GM12874 (cell line): ENCODE results near the gene GAK.

Experiments used
- TF ChIP-seq, protein P1 (sequence below): IDR thresholded peaks from 2 replicates; pipeline ENCODE4 v1.5.1; 2011; ENCODE audit warnings: low read depth, mild to moderate bottlenecking, control low read depth, low read length, moderate library complexity; ENCODE audit not compliant: insufficient read depth

Gene GAK

DNA sequence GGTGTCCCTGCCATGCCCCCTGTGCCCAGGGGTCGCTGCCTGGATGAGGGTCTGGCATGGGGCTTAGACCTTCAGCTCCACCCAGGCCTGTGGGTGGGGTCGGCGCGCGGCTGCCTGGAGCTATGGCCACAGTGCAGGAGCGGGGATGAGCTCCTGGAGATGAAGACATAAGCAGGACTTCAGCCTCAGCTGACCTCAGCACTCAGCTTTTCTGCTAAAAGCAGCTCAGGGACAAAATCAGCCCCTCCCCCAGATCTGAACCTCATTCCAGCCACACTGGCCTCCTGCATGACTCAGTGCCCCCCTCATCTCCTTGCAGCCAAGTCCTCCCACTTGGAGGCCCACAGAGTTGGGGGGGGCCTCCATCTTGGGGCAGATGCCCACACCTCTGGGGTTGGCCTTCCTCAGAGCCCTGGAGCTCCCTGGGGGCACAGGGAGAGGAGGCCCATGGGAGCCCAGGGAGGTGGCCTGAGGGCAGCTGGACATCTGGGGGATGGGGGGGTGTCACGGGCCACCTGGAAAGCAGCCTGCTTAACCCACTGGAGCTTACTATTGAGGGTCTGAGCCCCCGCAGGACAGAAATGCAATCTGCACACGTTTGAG is 86.8 kb downstream of the GAK start:
- TF ChIP-seq, protein P1, sequence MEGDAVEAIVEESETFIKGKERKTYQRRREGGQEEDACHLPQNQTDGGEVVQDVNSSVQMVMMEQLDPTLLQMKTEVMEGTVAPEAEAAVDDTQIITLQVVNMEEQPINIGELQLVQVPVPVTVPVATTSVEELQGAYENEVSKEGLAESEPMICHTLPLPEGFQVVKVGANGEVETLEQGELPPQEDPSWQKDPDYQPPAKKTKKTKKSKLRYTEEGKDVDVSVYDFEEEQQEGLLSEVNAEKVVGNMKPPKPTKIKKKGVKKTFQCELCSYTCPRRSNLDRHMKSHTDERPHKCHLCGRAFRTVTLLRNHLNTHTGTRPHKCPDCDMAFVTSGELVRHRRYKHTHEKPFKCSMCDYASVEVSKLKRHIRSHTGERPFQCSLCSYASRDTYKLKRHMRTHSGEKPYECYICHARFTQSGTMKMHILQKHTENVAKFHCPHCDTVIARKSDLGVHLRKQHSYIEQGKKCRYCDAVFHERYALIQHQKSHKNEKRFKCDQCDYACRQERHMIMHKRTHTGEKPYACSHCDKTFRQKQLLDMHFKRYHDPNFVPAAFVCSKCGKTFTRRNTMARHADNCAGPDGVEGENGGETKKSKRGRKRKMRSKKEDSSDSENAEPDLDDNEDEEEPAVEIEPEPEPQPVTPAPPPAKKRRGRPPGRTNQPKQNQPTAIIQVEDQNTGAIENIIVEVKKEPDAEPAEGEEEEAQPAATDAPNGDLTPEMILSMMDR = no peak

DNA sequence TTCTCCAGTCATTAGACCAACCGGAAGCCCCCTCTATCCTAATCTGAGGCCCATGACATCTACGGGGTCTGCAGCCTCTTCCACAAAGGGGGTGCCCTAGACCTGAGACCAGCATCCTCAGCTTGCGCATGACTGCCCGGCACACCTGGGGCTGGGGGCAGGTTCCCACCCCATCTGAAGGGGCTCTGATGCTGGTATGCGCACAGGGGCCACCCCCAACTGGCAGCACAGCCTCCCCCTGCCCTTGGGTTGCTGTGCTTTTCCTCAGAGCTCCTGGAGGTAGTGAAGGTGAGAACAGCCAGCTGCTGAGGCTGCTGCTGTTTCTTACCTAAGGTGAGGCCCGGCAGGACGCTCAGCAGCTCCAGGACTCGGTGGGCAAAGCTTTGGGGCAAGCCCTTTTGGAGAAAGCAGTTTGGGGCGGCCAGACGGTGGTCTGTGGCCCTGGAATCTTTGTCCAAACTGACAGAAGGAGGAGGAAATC is 87.3 kb downstream of the GAK start:
- TF ChIP-seq, protein P1 = no peak

DNA sequence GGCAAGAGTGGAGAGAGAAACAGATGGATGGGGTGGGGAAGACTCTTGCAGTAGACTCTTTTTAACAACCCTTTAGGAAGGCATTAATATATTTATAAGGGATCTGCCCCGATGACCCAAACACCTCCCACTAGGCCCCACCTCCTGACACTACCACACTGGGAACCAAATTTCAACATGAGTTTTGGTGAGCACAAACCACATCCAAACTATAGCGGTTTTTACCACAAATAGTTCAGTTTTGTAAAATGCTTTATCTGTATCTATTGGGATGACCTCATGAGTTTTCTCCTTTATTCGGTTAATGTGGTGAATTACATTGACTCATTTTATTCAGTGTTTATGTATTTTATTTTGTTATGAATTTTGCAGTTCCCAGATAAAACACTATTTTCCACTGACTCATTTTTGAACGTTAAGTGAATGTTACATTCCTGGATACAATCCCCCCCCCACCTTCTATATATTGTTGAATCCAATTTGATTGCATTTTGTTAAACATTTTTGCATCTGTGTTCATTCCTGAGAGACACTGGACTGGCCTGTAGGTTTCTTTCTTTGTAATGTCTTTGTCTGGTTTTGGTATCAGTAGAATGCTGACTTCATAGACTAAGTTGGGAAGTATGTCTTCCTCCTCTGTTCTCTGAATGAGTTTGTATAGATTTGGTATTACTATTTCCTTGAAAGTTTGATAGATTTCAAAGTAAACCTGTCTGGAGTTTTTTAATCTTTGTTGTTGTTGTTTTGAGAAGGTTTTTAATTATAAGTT is 92.3 kb downstream of the GAK start:
- TF ChIP-seq, protein P1 = no peak

GRCh38 chr4:837772-838171 is 94.3 kb downstream of the GAK start:
- TF ChIP-seq, protein P1 = no peak

GRCh38 chr4:836750-837301 is 95.3 kb downstream of the GAK start:
- TF ChIP-seq, protein P1 = no peak

DNA sequence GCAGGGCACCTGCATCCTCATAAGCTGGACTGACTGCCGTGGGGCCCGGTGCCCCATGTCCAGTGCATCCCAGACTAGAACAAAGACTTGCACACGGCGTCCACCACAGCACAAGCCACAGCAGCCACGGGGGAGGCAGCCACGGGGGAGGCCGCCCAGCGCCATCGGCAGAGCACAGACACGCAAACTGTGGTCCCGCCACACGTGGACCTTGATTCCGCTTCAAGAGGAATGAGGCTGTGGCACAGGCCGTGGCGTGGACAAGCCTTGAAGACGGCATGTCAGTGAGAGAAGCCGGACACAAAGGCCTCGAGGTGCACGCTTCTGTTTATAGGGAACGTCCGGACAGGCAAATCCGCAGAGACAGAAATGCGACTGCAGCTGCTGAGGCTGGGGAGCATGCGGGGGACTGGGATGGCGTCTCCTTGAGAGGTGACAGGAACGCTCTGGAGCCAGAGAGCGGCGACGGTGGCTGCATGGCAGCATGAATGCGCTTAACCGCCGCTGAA is 96.1 kb downstream of the GAK start:
- TF ChIP-seq, protein P1 = no peak
